GM23248 (cell line): ENCODE results near the gene MESD.

Experiments
- EZH2 ChIP-seq: fragments of 200-600 bp; sonication (generic); IDR thresholded peaks from 2 replicates; pipeline ENCODE4 v1.6.1; 2018; ENCODE audit warnings: antibody characterized with exemption, mild to moderate bottlenecking; ENCODE audit not compliant: insufficient read depth, poor library complexity, severe bottlenecking
- EZH2phosphoT487 ChIP-seq: fragments of 200-600 bp; sonication (generic); IDR thresholded peaks from 2 replicates; pipeline ENCODE4 v1.6.1; 2018; ENCODE audit warnings: antibody characterized with exemption, moderate library complexity, mild to moderate bottlenecking, low read depth; ENCODE audit not compliant: insufficient read depth

DNA sequence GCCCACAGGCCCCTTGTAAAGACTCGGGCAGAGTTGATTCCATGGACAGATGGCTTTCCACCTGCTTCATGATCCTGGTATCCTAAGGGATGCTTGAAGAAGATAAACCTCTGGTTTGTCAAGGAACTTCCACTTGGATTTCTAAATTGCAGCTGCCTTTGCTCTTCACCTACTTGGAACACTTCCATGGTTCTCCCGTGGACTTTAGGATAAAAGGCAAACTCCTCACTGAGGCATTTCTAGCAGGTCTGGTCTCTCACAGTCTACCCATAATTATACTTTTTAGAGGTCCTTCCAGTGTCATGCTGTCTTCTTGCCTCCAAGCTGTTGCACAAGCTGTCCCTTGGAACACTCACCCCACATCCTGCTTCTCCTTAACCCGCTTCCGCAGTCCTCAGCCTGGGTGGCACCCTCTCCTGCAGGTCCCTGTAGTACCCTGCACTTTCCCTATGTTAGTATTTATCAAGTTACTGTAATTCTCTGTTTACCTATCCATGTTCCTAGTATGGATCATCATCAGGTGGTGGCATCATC lies 23.8 kb upstream of the MESD start:
- no peak for TF ChIP-seq EZH2phosphoT487
- no peak for TF ChIP-seq EZH2
